Coronary artery (tissue), 2 donors: ENCODE results near the gene INSR.

Experiments
- DNase-seq: peaks from one replicate; pipeline ENCODE4 v3.0.0-alpha.2; 2017; ENCODE audit warnings: low spot score
- H3K27ac ChIP-seq, 2 donors: fragments of 200-600 bp; sonication (generic); one replicate each; pipeline ENCODE4 v1.5.1; 2016 to 2019
- H3K4me3 ChIP-seq: fragments of 200-600 bp; sonication (generic); 2 replicates; pipeline ENCODE4 v1.5.1; 2016; ENCODE audit warnings: mild to moderate bottlenecking, moderate library complexity
- TF ChIP-seq, protein P1 (sequence below): fragments of 200-600 bp; sonication (generic); IDR thresholded peaks from one replicate; pipeline ENCODE4 v1.5.1; 2019; ENCODE audit warnings: antibody characterized with exemption

The INSR gene

DNA sequence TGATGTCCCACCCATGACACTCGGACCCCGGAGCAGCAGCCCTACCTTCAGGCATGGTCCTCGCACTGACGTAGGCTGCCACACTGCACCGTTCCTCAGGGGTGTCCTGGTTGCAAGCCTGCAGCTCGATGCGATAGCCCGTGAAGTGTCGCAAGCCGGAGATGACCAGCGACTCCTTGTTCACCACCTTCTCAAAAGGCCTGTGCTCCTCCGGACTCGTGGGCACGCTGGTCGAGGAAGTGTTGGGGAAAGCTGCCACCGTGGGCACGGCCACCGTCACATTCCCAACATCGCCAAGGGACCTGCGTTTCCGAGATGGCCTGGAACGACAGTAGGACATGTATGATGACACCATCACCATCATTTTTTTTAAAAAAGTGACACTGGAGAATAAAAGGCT lies 151.4 kb downstream of the INSR start:
- Histone ChIP-seq H3K4me3 (no peak overlapping the region), H3K27ac (no peak overlapping the region)
- TF ChIP-seq, protein P1, sequence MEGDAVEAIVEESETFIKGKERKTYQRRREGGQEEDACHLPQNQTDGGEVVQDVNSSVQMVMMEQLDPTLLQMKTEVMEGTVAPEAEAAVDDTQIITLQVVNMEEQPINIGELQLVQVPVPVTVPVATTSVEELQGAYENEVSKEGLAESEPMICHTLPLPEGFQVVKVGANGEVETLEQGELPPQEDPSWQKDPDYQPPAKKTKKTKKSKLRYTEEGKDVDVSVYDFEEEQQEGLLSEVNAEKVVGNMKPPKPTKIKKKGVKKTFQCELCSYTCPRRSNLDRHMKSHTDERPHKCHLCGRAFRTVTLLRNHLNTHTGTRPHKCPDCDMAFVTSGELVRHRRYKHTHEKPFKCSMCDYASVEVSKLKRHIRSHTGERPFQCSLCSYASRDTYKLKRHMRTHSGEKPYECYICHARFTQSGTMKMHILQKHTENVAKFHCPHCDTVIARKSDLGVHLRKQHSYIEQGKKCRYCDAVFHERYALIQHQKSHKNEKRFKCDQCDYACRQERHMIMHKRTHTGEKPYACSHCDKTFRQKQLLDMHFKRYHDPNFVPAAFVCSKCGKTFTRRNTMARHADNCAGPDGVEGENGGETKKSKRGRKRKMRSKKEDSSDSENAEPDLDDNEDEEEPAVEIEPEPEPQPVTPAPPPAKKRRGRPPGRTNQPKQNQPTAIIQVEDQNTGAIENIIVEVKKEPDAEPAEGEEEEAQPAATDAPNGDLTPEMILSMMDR, result no peak
- DNase-seq, result no peak

DNA sequence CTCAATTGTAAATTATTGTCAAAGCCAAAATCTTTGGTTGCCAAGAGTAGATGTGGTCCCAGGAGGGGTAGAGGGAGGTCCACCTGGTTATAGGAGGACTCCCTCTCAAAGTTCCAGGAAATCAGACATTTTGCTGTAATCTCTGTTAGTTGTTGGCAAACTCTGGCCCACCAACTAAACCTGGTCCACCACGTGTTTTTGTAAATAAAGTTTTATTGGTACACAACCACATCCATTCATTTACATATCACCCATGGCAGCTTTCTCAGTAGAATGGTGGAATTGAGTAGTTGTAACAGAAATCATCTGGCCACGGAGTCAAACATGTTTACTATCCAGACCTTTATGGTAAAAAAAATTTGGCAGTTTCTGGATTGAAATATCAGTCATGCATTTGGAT lies 154.1 kb downstream of the INSR start:
- Histone ChIP-seq H3K4me3 (no peak overlapping the region), H3K27ac (no peak overlapping the region)
- TF ChIP-seq, protein P1, result no peak
- no peak for DNase-seq

DNA sequence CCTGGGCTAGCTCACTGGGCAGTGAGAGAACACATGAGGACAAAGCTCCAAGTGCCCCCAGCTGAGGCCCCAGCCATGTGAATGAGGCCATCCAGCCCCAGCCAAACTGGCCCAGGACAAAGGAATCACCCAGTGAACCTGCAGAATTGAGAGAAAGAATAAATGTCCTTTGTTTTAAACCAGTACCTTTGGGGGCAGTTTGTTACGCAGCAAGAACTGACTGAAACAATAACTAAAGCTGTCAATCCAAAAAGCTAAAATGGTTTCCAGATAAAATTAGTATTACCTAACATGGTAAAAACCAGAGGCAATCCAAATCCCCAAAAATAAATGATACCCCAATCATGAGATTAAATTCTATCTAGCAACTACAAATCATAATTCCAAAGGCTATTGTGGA lies 155.1 kb downstream of the INSR start:
- no peak overlapping the region for H3K4me3 ChIP-seq
- no peak overlapping the region for H3K27ac ChIP-seq
- TF ChIP-seq, protein P1, result no peak
- no peak for DNase-seq

DNA sequence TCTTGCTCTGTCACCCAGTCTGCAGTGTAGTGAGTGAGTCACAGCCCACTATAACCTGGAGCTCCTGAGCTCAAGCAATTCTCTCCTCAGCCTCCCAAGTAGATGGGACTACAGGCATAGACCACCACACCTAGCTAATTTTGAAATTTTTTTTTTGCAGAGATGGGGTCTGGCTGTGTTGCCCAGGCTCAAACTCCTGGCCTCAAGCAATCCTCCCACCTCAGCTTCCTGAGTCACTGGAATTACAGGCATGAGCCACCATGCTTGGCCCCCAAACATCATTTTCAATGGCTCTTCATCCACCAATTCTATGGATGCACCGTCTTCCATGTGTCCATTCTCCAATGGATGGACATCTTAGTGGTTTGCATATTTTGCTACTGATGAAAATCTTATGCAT lies 155.8 kb downstream of the INSR start:
- no peak overlapping the region for H3K4me3 ChIP-seq
- TF ChIP-seq, protein P1, result no peak
- DNase-seq, result no peak
- no peak overlapping the region for H3K27ac ChIP-seq

DNA sequence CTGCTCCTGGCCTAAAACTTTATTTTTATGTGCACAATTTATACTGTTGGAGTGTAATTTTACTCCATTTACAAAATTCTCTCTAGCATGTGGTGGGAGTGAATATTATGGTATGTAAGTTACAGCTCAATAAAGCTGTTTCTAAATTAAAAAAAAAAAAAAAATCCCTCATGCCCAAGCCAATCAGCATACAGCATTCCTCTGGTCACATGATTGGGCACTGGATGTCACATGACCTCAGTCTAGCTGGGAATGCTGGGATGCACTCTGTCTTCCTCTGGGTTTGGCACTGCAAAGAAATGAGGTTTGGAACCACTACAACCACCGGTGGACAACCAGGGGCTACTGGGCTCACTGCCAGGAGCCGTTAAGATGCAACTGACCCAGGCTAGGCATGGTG lies 157.1 kb downstream of the INSR start:
- H3K27ac ChIP-seq, result no peak overlapping the region
- no peak overlapping the region for H3K4me3 ChIP-seq
- TF ChIP-seq, protein P1, result no peak
- DNase-seq, result no peak

DNA sequence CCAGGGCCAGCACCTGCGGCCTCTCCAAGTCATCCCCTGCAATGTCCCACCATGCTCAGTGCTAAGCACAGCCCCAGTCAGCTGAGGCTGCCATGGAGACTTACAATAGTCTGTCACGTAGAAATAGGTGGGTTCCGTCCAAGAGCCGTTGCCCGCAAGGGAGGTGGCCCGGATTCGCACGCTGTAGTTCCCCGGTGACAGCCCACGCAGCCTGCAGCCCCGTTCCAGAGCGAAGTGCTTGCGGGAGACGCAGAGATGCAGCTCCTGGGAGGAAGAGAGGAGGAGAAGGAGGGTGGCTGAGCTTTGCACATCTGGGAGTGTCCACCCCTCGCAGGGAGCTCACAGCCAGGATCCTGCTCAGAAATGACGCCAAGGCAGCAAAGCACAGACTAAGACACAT lies 162.2 kb downstream of the INSR start:
- Histone ChIP-seq H3K27ac (no peak overlapping the region), H3K4me3 (no peak overlapping the region)
- DNase-seq, result no peak
- TF ChIP-seq, protein P1, result no peak

DNA sequence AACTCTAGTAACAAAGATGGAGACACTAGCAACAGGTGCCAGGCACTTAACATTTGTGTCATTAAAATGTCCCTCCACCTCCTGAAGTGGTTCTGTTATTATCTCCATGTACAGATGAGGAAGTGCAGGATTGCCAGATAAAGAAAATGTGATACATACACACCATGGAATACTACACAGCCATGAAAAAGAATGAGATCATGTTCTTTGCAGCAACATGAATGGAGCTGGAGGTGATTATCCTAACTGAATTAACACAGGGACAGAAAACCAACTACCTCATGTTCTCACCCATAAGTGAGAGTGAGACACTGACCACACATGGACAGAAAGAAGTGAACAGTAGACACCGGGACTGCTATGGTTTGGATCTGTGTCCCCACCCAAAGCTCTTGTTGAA lies 164.2 kb downstream of the INSR start:
- TF ChIP-seq, protein P1, result no peak
- no peak overlapping the region for H3K27ac ChIP-seq
- DNase-seq, result no peak
- H3K4me3 ChIP-seq, result no peak overlapping the region
